Endothelial cell of umbilical vein (primary cell): ENCODE data around the gene CCDC9. TPM values are rescaled to one million over a fixed set of nuclear protein-coding genes. Genes with fewer than 3 reads are reported as not detected.

Experiments
- BruUV-seq: library from RNA; stranded (reverse); fragments of 400-500 nt; replicated peaks from 2 replicates; lab custom pipeline; 2021; lab: Mats Ljungman, UMichigan
- CTCF ChIA-PET: fragments of 300-600, 350-600 bp; sonication (Branson Sonifier 250); formaldehyde crosslinking; loops from one replicate; lab custom pipeline; 2021; ENCODE audit warnings: antibody characterized with exemption, inconsistent platforms; lab: Charles Lee
- POLR2A ChIA-PET: fragments of 300-600, 350-600 bp; sonication (Branson Sonifier 250); formaldehyde crosslinking; loops from one replicate; lab custom pipeline; 2021; ENCODE audit warnings: antibody characterized with exemption, inconsistent platforms; lab: Charles Lee
- DNase-seq: peaks from one replicate; pipeline ENCODE4 v3.0.0-alpha.2; 2011; ENCODE audit warnings: low read depth, low spot score
- FAIRE-seq: peaks from 2 replicates; lab custom pipeline; 2011; peaks lifted over from hg19 to GRCh38; lab: Jason Lieb, UNC
- H2AFZ ChIP-seq: 2 replicates; pipeline ENCODE4 v1.6.0; 2012; ENCODE audit warnings: low read depth, low read length, control low read depth, inconsistent platforms
- H3K27ac ChIP-seq: 2 replicates; pipeline ENCODE4 v1.5.1; 2011; ENCODE audit warnings: low read depth, mild to moderate bottlenecking, control low read depth, low read length, moderate library complexity; ENCODE audit not compliant: insufficient read depth
- H3K27me3 ChIP-seq, 2 experiments: 2 replicates each; pipeline versions ENCODE4 v1.6.0 to v1.6.1; 2011; ENCODE audit warnings: low read length in 2 of 2, mixed read lengths in 1 of 2; ENCODE audit not compliant: control insufficient read depth in 2 of 2, insufficient read depth in 2 of 2
- H3K36me3 ChIP-seq, 2 experiments: 2 replicates in 1 of 2; 3 replicates in 1 of 2; pipeline ENCODE4 v1.5.1; 2011; ENCODE audit warnings: low read length in 2 of 2, mild to moderate bottlenecking in 1 of 2, moderate library complexity in 1 of 2; ENCODE audit not compliant: control insufficient read depth in 2 of 2, insufficient read depth in 2 of 2; ENCODE audit errors: extremely low read depth in 1 of 2
- H3K4me1 ChIP-seq: 3 replicates; pipeline ENCODE4 v1.5.1; 2011; ENCODE audit warnings: mild to moderate bottlenecking, low read length; ENCODE audit not compliant: control insufficient read depth, insufficient read depth; ENCODE audit errors: extremely low read depth
- H3K4me2 ChIP-seq: 2 replicates; pipeline ENCODE4 v1.6.1; 2011; ENCODE audit warnings: low read length, control low read depth, mixed read lengths; ENCODE audit not compliant: insufficient read depth
- H3K4me3 ChIP-seq, 3 experiments: fragments of 200-600 bp in 1 of 3; sonication (generic), shearing (Covaris generic) in 1 of 3; replicated peaks in 1 of 3; 2 replicates each; pipeline ENCODE4 v1.5.1; 2011 to 2016; ENCODE audit warnings: control low read depth in 3 of 3, low read length in 3 of 3, mild to moderate bottlenecking in 2 of 3, inconsistent platforms in 1 of 3, low read depth in 1 of 3, moderate library complexity in 1 of 3; ENCODE audit not compliant: insufficient read depth in 1 of 3
- H3K79me2 ChIP-seq: 2 replicates; pipeline ENCODE4 v1.6.0; 2012; ENCODE audit warnings: low read length, inconsistent platforms; ENCODE audit not compliant: control insufficient read depth, insufficient read depth
- H3K9ac ChIP-seq: replicated peaks from 2 replicates; pipeline ENCODE3; 2011; ENCODE audit warnings: low read length, control low read depth; ENCODE audit not compliant: insufficient read depth; ENCODE audit errors: extremely low read depth
- H3K9me1 ChIP-seq: replicated peaks from 3 replicates; pipeline ENCODE4 v1.6.0; 2011; ENCODE audit warnings: mild to moderate bottlenecking, low read length; ENCODE audit not compliant: control insufficient read depth, insufficient read depth; ENCODE audit errors: extremely low read depth
- H3K9me3 ChIP-seq: replicated peaks from 2 replicates; pipeline ENCODE4 v1.5.1; 2012; ENCODE audit warnings: low read length, inconsistent platforms; ENCODE audit not compliant: control insufficient read depth, insufficient read depth
- H4K20me1 ChIP-seq: replicated peaks from 2 replicates; pipeline ENCODE3; 2011; ENCODE audit warnings: mild to moderate bottlenecking, low read length; ENCODE audit not compliant: control insufficient read depth, insufficient read depth; ENCODE audit errors: extremely low read depth
- CTCF ChIP-seq, 2 donors: IDR thresholded peaks; 1 replicate in 1 of 2; 2 replicates in 1 of 2; pipeline ENCODE4 v1.5.1; 2011; ENCODE audit warnings: low read length in 2 of 2, mild to moderate bottlenecking in 2 of 2, moderate library complexity in 2 of 2, control low read depth in 1 of 2, inconsistent platforms in 1 of 2, low read depth in 1 of 2; ENCODE audit not compliant: insufficient read depth in 1 of 2; ENCODE audit errors: extremely low read depth in 1 of 2
- EZH2 ChIP-seq: IDR thresholded peaks from 2 replicates; pipeline ENCODE4 v1.6.1; 2012; ENCODE audit warnings: borderline replicate concordance, low read depth, mild to moderate bottlenecking, moderate library complexity, low read length, inconsistent platforms; ENCODE audit not compliant: severe bottlenecking
- FOS ChIP-seq: IDR thresholded peaks from 2 replicates; pipeline ENCODE4 v1.6.1; 2011; ENCODE audit warnings: mild to moderate bottlenecking, low read length, moderate library complexity, borderline replicate concordance; ENCODE audit not compliant: insufficient read depth
- GATA2 ChIP-seq: IDR thresholded peaks from 2 replicates; pipeline ENCODE4 v1.7.0; 2011; ENCODE audit warnings: low read depth, mild to moderate bottlenecking, moderate library complexity, mixed read lengths, low read length; ENCODE audit not compliant: insufficient read length, insufficient read depth
- JUN ChIP-seq: IDR thresholded peaks from 2 replicates; pipeline ENCODE4 v1.6.1; 2011; ENCODE audit warnings: borderline replicate concordance, low read depth; ENCODE audit not compliant: insufficient read length, insufficient read depth
- MYC ChIP-seq: IDR thresholded peaks from one replicate; pipeline ENCODE4 v1.6.1; 2011; ENCODE audit warnings: mild to moderate bottlenecking, low read depth, low read length
- POLR2A ChIP-seq: IDR thresholded peaks from 2 replicates; pipeline ENCODE4 v1.6.1; 2012; ENCODE audit warnings: low read depth, mild to moderate bottlenecking, control low read depth, low read length
- POLR2AphosphoS5 ChIP-seq: IDR thresholded peaks from 2 replicates; pipeline ENCODE4 v1.6.1; 2012; ENCODE audit warnings: low read depth, mild to moderate bottlenecking, control low read depth, low read length, moderate library complexity; ENCODE audit not compliant: insufficient read depth
- dilution Hi-C: fragments of 300-500 bp; cut with MboI; formaldehyde crosslinking; loops from one replicate; pipeline ENCODE4 v1.15.0; 2019; ENCODE audit warnings: low sequenced_read_pairs; ENCODE audit not compliant: extremely low pct_ligation_motif_present
- intact Hi-C: fragments of 100-400 bp; cut with micrococcal nuclease; formaldehyde crosslinking; loops from one replicate; pipeline ENCODE4 v1.10.0; 2022
- polyA plus RNA-seq, 4 experiments: library from polyadenylated mRNA; depleted of rRNA in 3 of 4; stranded (reverse) in 3 of 4; unstranded in 1 of 4; fragments of >200 nt; gene quantifications; 2 replicates each; pipeline versions ENCODE4 v1.2.1 to v1.2.3, GENCODE V29; 2011 to 2012; ENCODE audit warnings: missing spikeins in 1 of 4
- total RNA-seq: library from RNA; stranded (reverse); gene quantifications from 2 replicates; pipeline ENCODE4 v1.2.3, GENCODE V29; 2021
- TF ChIP-seq, protein P1 (sequence below): IDR thresholded peaks from 2 replicates; pipeline ENCODE4 v1.6.1; 2011; ENCODE audit not compliant: insufficient read depth, insufficient read length

CCDC9 gene
- total and polyA plus RNA-seq, 2 donors (not counting 3 experiments of a cell fraction or from before 2014, with no cell fraction given): 6.0 to 26.9 TPM

GRCh38 chr19:47313754-47314295 is 57.5 kb downstream of the CCDC9 start:
- no TSS peak for BruUV-seq
- POLR2A ChIA-PET: no interaction called here
- Histone ChIP-seq H3K4me3 (no peak overlapping the region), H2AFZ (no peak overlapping the region), H3K9ac (no peak overlapping the region), H3K27ac (no peak overlapping the region), H3K4me2 (no peak overlapping the region), H3K4me1 (no peaks in the 10 kb centered on the region), H3K9me1 (no peaks in the 10 kb centered on the region), H4K20me1 (no peaks in the 10 kb centered on the region), H3K9me3 (no peaks in the 10 kb centered on the region), H3K79me2 (no peaks in the 10 kb centered on the region), H3K36me3 (no peaks in the 10 kb centered on the region), H3K27me3 (peaks cover 0 to 4% of the 10 kb centered on the region in 2 experiments)
- DNase-seq: no peak
- TF ChIP-seq EZH2 (no peak), CTCF (IDR thresholded peaks at IDR 0.05; ENCODE audit: extremely low read depth in 1 of 2, insufficient read depth in 1 of 2, low read depth in 1 of 2, low read length in 2 of 2) (no peak), FOS (no peak), GATA2 (no peak), JUN (no peak), POLR2AphosphoS5 (no peak), MYC (no peak), POLR2A (no peak)
- TF ChIP-seq, protein P1, sequence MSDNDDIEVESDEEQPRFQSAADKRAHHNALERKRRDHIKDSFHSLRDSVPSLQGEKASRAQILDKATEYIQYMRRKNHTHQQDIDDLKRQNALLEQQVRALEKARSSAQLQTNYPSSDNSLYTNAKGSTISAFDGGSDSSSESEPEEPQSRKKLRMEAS: no peak
- CTCF ChIA-PET: interaction anchor here (0.7 to 1.2 kb wide), 4 partner anchors 8 to 78 kb away, joined by 3 read pairs; no protein-coding TSS in a partner anchor
- intact Hi-C loops: no loop called here
- no peak for FAIRE-seq
- dilution Hi-C loops: no loop called here
